H1 (cell line): ENCODE measurements around the gene TEX54. TPM values are rescaled to one million over a fixed set of nuclear protein-coding genes. Genes with fewer than 3 reads are reported as not detected.
A peak's percentile ranks its signal among the peaks of the same experiment; 100 is the strongest.

Experiments
- CTCF ChIA-PET: fragments of 300-600 bp; sonication (Branson Sonifier 250); formaldehyde crosslinking; loops from one replicate; lab custom pipeline; 2021; ENCODE audit not compliant: partially characterized antibody; lab: Charles Lee
- POLR2A ChIA-PET: fragments of 300-600 bp; sonication (Branson Sonifier 250); formaldehyde crosslinking; loops from one replicate; lab custom pipeline; 2021; ENCODE audit warnings: inconsistent platforms; ENCODE audit not compliant: partially characterized antibody; lab: Charles Lee
- DNase-seq, 2 experiments: peaks; one replicate each; pipeline versions ENCODE4 v3.0.0 to v3.0.0-alpha.2; 2010 to 2022; ENCODE audit warnings: low spot score in 2 of 2, low read depth in 1 of 2, mixed read lengths in 1 of 2
- FAIRE-seq: peaks from 2 replicates; lab custom pipeline; 2011; peaks lifted over from hg19 to GRCh38; lab: Jason Lieb, UNC
- H2AFZ ChIP-seq: 2 replicates; pipeline ENCODE4 v1.8.1; 2012; ENCODE audit warnings: low read length, inconsistent platforms
- H2AK5ac ChIP-seq: 2 replicates; pipeline ENCODE4 v1.6.1; 2013; ENCODE audit warnings: low read depth, low read length
- H2BK120ac ChIP-seq: replicated peaks from 2 replicates; pipeline ENCODE3; 2013; ENCODE audit warnings: low read depth, low read length, inconsistent platforms
- H2BK12ac ChIP-seq: 2 replicates; pipeline ENCODE4 v1.6.1; 2013; ENCODE audit warnings: low read depth, low read length
- H2BK15ac ChIP-seq: 2 replicates; pipeline ENCODE4 v1.6.1; 2013; ENCODE audit warnings: low read length
- H2BK20ac ChIP-seq: 2 replicates; pipeline ENCODE4 v1.6.1; 2013; ENCODE audit warnings: low read length
- H2BK5ac ChIP-seq: 2 replicates; pipeline ENCODE4 v1.6.1; 2013; ENCODE audit warnings: low read depth, low read length
- H3K14ac ChIP-seq: 2 replicates; pipeline ENCODE4 v1.6.1; 2013; ENCODE audit warnings: inconsistent platforms; ENCODE audit not compliant: insufficient read length
- H3K18ac ChIP-seq: 2 replicates; pipeline ENCODE4 v1.6.1; 2013; ENCODE audit warnings: low read length; ENCODE audit errors: extremely low read depth
- H3K23ac ChIP-seq: 2 replicates; pipeline ENCODE4 v1.6.1; 2013; ENCODE audit warnings: inconsistent platforms; ENCODE audit not compliant: insufficient read length
- H3K23me2 ChIP-seq: 2 replicates; pipeline ENCODE4 v1.6.1; 2013; ENCODE audit warnings: low read depth, low read length
- H3K27ac ChIP-seq: 2 replicates; pipeline ENCODE4 v1.6.1; 2011; ENCODE audit warnings: low read depth, low read length, inconsistent platforms
- H3K27me3 ChIP-seq, 4 experiments: replicated peaks in 1 of 4; 1 replicate in 1 of 4; 2 replicates in 3 of 4; pipeline versions ENCODE4 v1.6.1 to v1.8.1; 2011 to 2013; ENCODE audit warnings: low read length in 3 of 4, mild to moderate bottlenecking in 3 of 4, inconsistent platforms in 2 of 4, mixed read lengths in 2 of 4, moderate library complexity in 1 of 4; ENCODE audit not compliant: control insufficient read depth in 3 of 4, insufficient read depth in 3 of 4; ENCODE audit errors: extremely low read depth in 1 of 4
- H3K36me3 ChIP-seq, 4 experiments: 2 replicates each; pipeline versions ENCODE4 v1.6.1 to v1.8.1; 2011 to 2013; ENCODE audit warnings: mild to moderate bottlenecking in 4 of 4, low read length in 3 of 4, moderate library complexity in 2 of 4, control low read depth in 1 of 4, inconsistent platforms in 1 of 4; ENCODE audit not compliant: insufficient read depth in 4 of 4, control insufficient read depth in 2 of 4
- H3K4ac ChIP-seq: replicated peaks from 2 replicates; pipeline ENCODE3; 2013; ENCODE audit warnings: low read length, low read depth, mixed read lengths, inconsistent platforms; ENCODE audit not compliant: insufficient read length
- H3K4me1 ChIP-seq, 4 experiments: replicated peaks in 1 of 4; 1 replicate in 1 of 4; 2 replicates in 3 of 4; pipeline versions ENCODE4 v1.6.1 to v1.8.1; 2011 to 2013; ENCODE audit warnings: low read length in 3 of 4, inconsistent platforms in 2 of 4, mixed read lengths in 1 of 4; ENCODE audit not compliant: insufficient read depth in 4 of 4, control insufficient read depth in 3 of 4
- H3K4me2 ChIP-seq, 2 experiments: 2 replicates each; pipeline versions ENCODE4 v1.6.1 to v1.8.1; 2011 to 2013; ENCODE audit warnings: low read depth in 2 of 2, low read length in 2 of 2, control low read depth in 1 of 2, inconsistent platforms in 1 of 2, mild to moderate bottlenecking in 1 of 2; ENCODE audit not compliant: insufficient read depth in 1 of 2
- H3K4me3 ChIP-seq, 4 experiments: fragments of 200-600, 300-600 bp in 1 of 4; sonication (generic), shearing (Covaris generic), sonication (Bioruptor Twin) in 1 of 4; 2 replicates each; pipeline versions ENCODE4 v1.5.1 to v1.8.1; 2011 to 2016; ENCODE audit warnings: low read length in 4 of 4, low read depth in 3 of 4, control low read depth in 2 of 4, inconsistent platforms in 2 of 4, mild to moderate bottlenecking in 2 of 4, mixed read lengths in 1 of 4, moderate library complexity in 1 of 4; ENCODE audit not compliant: insufficient read depth in 2 of 4; ENCODE audit errors: extremely low read depth in 1 of 4
- H3K56ac ChIP-seq: replicated peaks from 2 replicates; pipeline ENCODE3; 2013; ENCODE audit warnings: low read depth, mild to moderate bottlenecking, mixed read lengths, low read length, inconsistent platforms; ENCODE audit not compliant: insufficient read length
- H3K79me1 ChIP-seq: 2 replicates; pipeline ENCODE4 v1.6.1; 2013; ENCODE audit warnings: low read depth, low read length, control low read depth
- H3K79me2 ChIP-seq, 2 experiments: 2 replicates each; pipeline versions ENCODE4 v1.6.1 to v1.8.1; 2012 to 2013; ENCODE audit warnings: low read length in 2 of 2, mild to moderate bottlenecking in 2 of 2, inconsistent platforms in 1 of 2; ENCODE audit not compliant: insufficient read depth in 2 of 2, control insufficient read depth in 1 of 2
- H3K9ac ChIP-seq, 4 experiments: replicated peaks in 1 of 4; 1 replicate in 1 of 4; 2 replicates in 3 of 4; pipeline versions ENCODE4 v1.6.1 to v1.8.1; 2011 to 2013; ENCODE audit warnings: low read depth in 3 of 4, low read length in 3 of 4, control low read depth in 2 of 4, mild to moderate bottlenecking in 2 of 4, moderate library complexity in 2 of 4, inconsistent platforms in 1 of 4; ENCODE audit errors: extremely low read depth in 1 of 4
- H3K9me3 ChIP-seq, 2 experiments: 2 replicates each; pipeline versions ENCODE4 v1.6.1 to v1.8.1; 2012 to 2013; ENCODE audit warnings: mild to moderate bottlenecking in 2 of 2, moderate library complexity in 2 of 2, control low read depth in 1 of 2, inconsistent platforms in 1 of 2, low read depth in 1 of 2, low read length in 1 of 2, mixed read lengths in 1 of 2; ENCODE audit not compliant: insufficient read depth in 2 of 2
- H4K20me1 ChIP-seq, 2 experiments: replicated peaks in 1 of 2; 2 replicates each; pipeline versions ENCODE3 to v1.8.1; 2011 to 2013; ENCODE audit warnings: inconsistent platforms in 2 of 2, low read length in 2 of 2, mild to moderate bottlenecking in 1 of 2; ENCODE audit not compliant: insufficient read depth in 2 of 2, control insufficient read depth in 1 of 2
- H4K5ac ChIP-seq: 2 replicates; pipeline ENCODE4 v1.6.1; 2013; ENCODE audit warnings: low read length, low read depth, mixed read lengths, inconsistent platforms; ENCODE audit not compliant: insufficient read length
- H4K8ac ChIP-seq: 2 replicates; pipeline ENCODE4 v1.8.0; 2013; ENCODE audit warnings: mild to moderate bottlenecking, moderate library complexity, low read length, inconsistent platforms; ENCODE audit not compliant: insufficient read depth; ENCODE audit errors: extremely low read depth
- H4K91ac ChIP-seq: replicated peaks from 2 replicates; pipeline ENCODE3; 2013; ENCODE audit warnings: low read length, mixed read lengths, inconsistent platforms; ENCODE audit not compliant: insufficient read length
- BACH1 ChIP-seq: IDR thresholded peaks from 2 replicates; pipeline ENCODE4 v1.6.1; 2012; ENCODE audit warnings: low read length, improper control_type of control experiment
- CBX5 ChIP-seq: fragments of 300-800, 300-1000 bp; sonication (generic); IDR thresholded peaks from 2 replicates; pipeline ENCODE4 v1.7.1; 2016; ENCODE audit warnings: antibody characterized with exemption, low read length, low read depth
- EGR1 ChIP-seq: IDR thresholded peaks from 2 replicates; pipeline ENCODE4 v1.6.1; 2011; ENCODE audit warnings: low read depth, low read length, borderline replicate concordance
- EP300 ChIP-seq, 2 experiments: IDR thresholded peaks; 1 replicate in 1 of 2; 2 replicates in 1 of 2; pipeline ENCODE4 v1.6.1; 2011 to 2012; ENCODE audit warnings: low read depth in 2 of 2, low read length in 2 of 2, mild to moderate bottlenecking in 2 of 2, borderline replicate concordance in 1 of 2, inconsistent platforms in 1 of 2, moderate library complexity in 1 of 2
- HDAC6 ChIP-seq: IDR thresholded peaks from one replicate; pipeline ENCODE4 v1.7.1; 2012; ENCODE audit warnings: low read depth, mild to moderate bottlenecking, inconsistent platforms, low read length, moderate library complexity
- NANOG ChIP-seq: IDR thresholded peaks from 2 replicates; pipeline ENCODE4 v1.6.1; 2011; ENCODE audit warnings: low read length, low read depth, mild to moderate bottlenecking, inconsistent platforms; ENCODE audit not compliant: insufficient read depth, poor library complexity, severe bottlenecking
- POLR2A ChIP-seq, 2 experiments: IDR thresholded peaks; 1 replicate in 1 of 2; 2 replicates in 1 of 2; pipeline ENCODE4 v1.6.1; 2011; ENCODE audit warnings: low read depth in 2 of 2, low read length in 2 of 2, mild to moderate bottlenecking in 2 of 2; ENCODE audit errors: control extremely low read depth in 1 of 2
- SIN3A ChIP-seq, 2 experiments: IDR thresholded peaks in 1 of 2; conservative IDR thresholded peaks in 1 of 2; 2 replicates each; pipeline ENCODE4 v1.6.1; 2011 to 2012; ENCODE audit warnings: low read length in 2 of 2, improper control_type of control experiment in 1 of 2, low read depth in 1 of 2, mild to moderate bottlenecking in 1 of 2
- SIRT6 ChIP-seq: IDR thresholded peaks from one replicate; pipeline ENCODE4 v1.7.1; 2012; ENCODE audit warnings: low read length, inconsistent platforms
- SRF ChIP-seq: IDR thresholded peaks from 2 replicates; pipeline ENCODE4 v1.6.1; 2011; ENCODE audit warnings: mild to moderate bottlenecking, low read depth, low read length, moderate library complexity
- TBP ChIP-seq: IDR thresholded peaks from 2 replicates; pipeline ENCODE4 v1.6.1; 2011; ENCODE audit warnings: low read depth, low read length, improper control_type of control experiment
- WGBS, 2 experiments: shearing (Covaris generic) in 1 of 2; methylation state at CpG; one replicate each; pipeline versions ENCODE4 v1.1.6 to v1.1.7; 2013 to 2015; ENCODE audit warnings: low lambda C conversion rate in 2 of 2, mixed read lengths in 2 of 2, inconsistent platforms in 1 of 2, low coverage in 1 of 2, missing lambda C conversion rate in 1 of 2; ENCODE audit not compliant: insufficient replicate concordance in 2 of 2, insufficient coverage in 1 of 2, insufficient read length in 1 of 2; ENCODE audit errors: extremely low coverage in 1 of 2, missing lambda C conversion rate in 1 of 2; 5-methylcytosine and 5-hydroxymethylcytosine counted together
- polyA plus RNA-seq, 7 experiments: library from polyadenylated mRNA; depleted of rRNA in 3 of 7; stranded (reverse) in 5 of 7; unstranded in 2 of 7; fragments of >200 nt in 5 of 7; fragments of 200-250 nt in 2 of 7; gene quantifications; 1 replicate in 5 of 7; 2 replicates in 1 of 7; 4 replicates in 1 of 7; pipeline versions ENCODE4 v1.2.1 to v1.2.3, GENCODE V29; 2011 to 2013; ENCODE audit warnings: missing spikeins in 2 of 7, mixed read lengths in 2 of 7
- total RNA-seq: library from RNA; stranded (reverse); fragmentation: NEBNext Ultra II Directional; extraction: Animal tissue kit (Norgen Biotek cat#: 25700); gene quantifications from 2 replicates; pipeline ENCODE4 v1.2.1, GENCODE V29; 2021

Gene TEX54
- total and polyA plus RNA-seq, 2 of the 8 experiments (the other 6 are each of a cell fraction or from before 2014, with no cell fraction given) = 1.2 TPM; not detected in 1

- Histone ChIP-seq H3K18ac (peak within 1 kb of the TSS; percentile 89; the same call in 1 of the 2 replicates), H3K4me3 (peak within 1 kb of the TSS; percentile 66 to 85 (median 81)), H3K9ac (peak within 1 kb of the TSS; percentile 77 to 84 (median 78)), H2BK5ac (0 out of 2 replicates have a peak within 1 kb of the TSS, but pooled peaks have one; percentile 3), H3K36me3 (peaks cover 14 to 27% (median 21%) of the 10 kb centered on the region in 4 experiments), H3K27me3 (no peaks in the 10 kb centered on the region), H2AFZ (no peak within 1 kb of the TSS), H3K23me2 (peaks cover 4% of the 10 kb centered on the region; the same call in 1 of the 2 replicates), H3K27ac (peak within 1 kb of the TSS; percentile 48; the same call in 1 of the 2 replicates), H3K4me2 (peak within 1 kb of the TSS; percentile 81 to 93), H3K79me2 (peaks cover 5 to 18% of the 10 kb centered on the region in 2 experiments; a peak in 3 of 4 replicates), H2BK12ac (no peak within 1 kb of the TSS), H3K9me3 (no peaks in the 10 kb centered on the region), H4K5ac (peak within 1 kb of the TSS; percentile 53), H2BK120ac (no peak within 1 kb of the TSS), H4K20me1 (peaks cover 2 to 3% of the 10 kb centered on the region in 2 experiments), H2BK15ac (no peak within 1 kb of the TSS), H3K56ac (peak within 1 kb of the TSS; percentile 43), H3K4ac (no peak within 1 kb of the TSS), H2AK5ac (no peak within 1 kb of the TSS), H2BK20ac (no peak within 1 kb of the TSS), H3K23ac (no peak within 1 kb of the TSS), H4K8ac (peak within 1 kb of the TSS; percentile 81; the same call in 1 of the 2 replicates), H3K4me1 (peaks cover 0 to 5% (median under 1%) of the 10 kb centered on the region in 4 experiments; a peak in 1 of 7 replicates), H3K79me1 (peaks cover 6% of the 10 kb centered on the region; the same call in 1 of the 2 replicates), H4K91ac (no peak within 1 kb of the TSS), H3K14ac (no peak within 1 kb of the TSS)
- DNase-seq (peak; percentile 96 to 100), FAIRE-seq (no peak)
- CTCF ChIA-PET = interaction anchor here (0.6 to 1.6 kb wide), 6 partner anchors 18 to 1695 kb away, joined by 3 to 5 read pairs (median 4); partner anchors contain the start of gene TMEM179B
- WGBS, 2 experiments = 1% methylated on average over 74 of the region's 77 CpGs; no CpG with 5 or more reads in 1 of the 2 experiments
- POLR2A ChIA-PET = interaction anchor here (0.6 to 10.0 kb wide), 47 partner anchors 7 to 759 kb away, joined by 3 to 251 read pairs (median 7); partner anchors contain the start of genes B3GAT3, BSCL2, C11orf98 and CSKMT
- TF ChIP-seq HDAC6 = no peak
- peak; percentile 65; the same call in 1 of the 2 replicates for TF ChIP-seq EGR1
- no peak for TF ChIP-seq CBX5
- no peak for TF ChIP-seq BACH1
- peak in 1 of 2 experiments; percentile 65; a peak in 1 of 3 replicates for TF ChIP-seq EP300 (IDR thresholded peaks at IDR 0.05; ENCODE audit: borderline replicate concordance in 1 of 2, low read depth in 2 of 2, low read length in 2 of 2)
- TF ChIP-seq POLR2A (IDR thresholded peaks at IDR 0.05; ENCODE audit: control extremely low read depth in 1 of 2, low read depth in 2 of 2, low read length in 2 of 2) = peak; percentile 100
- TF ChIP-seq SIRT6 = no peak
- TF ChIP-seq NANOG = peak; percentile 65
- peak; percentile 76 for TF ChIP-seq SRF
- peak; percentile 12 to 93; a peak in 3 of 4 replicates for TF ChIP-seq SIN3A (conservative IDR thresholded peaks at IDR 0.05 in 1 of 2, IDR thresholded peaks at IDR 0.05 in 1 of 2; ENCODE audit: low read depth in 1 of 2, low read length in 2 of 2)
- TF ChIP-seq TBP = peak; percentile 99
Measured at GRCh38 chr11:62805076-62805892, 27.4 kb downstream of the TEX54 start, which contains the start of gene NXF1. Gene NXF1 (minus strand): TSS chr11:62805440. CDS start chr11:62805356, 84 bp downstream.
